Esophagus squamous epithelium (tissue), 4 donors: ENCODE measurements around the gene EHD4.

Experiments
- CTCF ChIP-seq, 6 experiments: fragments of 450-650 bp in 4 of 6; fragments of 200-600 bp in 2 of 6; sonication (generic) in 2 of 6; IDR thresholded peaks; one replicate each; pipeline ENCODE4 v1.5.1; 2016 to 2019; ENCODE audit warnings: antibody characterized with exemption in 6 of 6, mild to moderate bottlenecking in 4 of 6, moderate library complexity in 4 of 6
- POLR2A ChIP-seq, 4 donors: fragments of 450-650 bp; IDR thresholded peaks; one replicate each; pipeline ENCODE4 v1.6.1; 2017; ENCODE audit warnings: antibody characterized with exemption in 4 of 4, mild to moderate bottlenecking in 4 of 4, moderate library complexity in 3 of 4

GRCh38 chr15:42012928-42013482 is 40.6 kb upstream of the EHD4 start:
- TF ChIP-seq CTCF (IDR thresholded peaks at IDR 0.05): no peak
- no peak for TF ChIP-seq POLR2A (IDR thresholded peaks at IDR 0.05)
